Small intestine (tissue), 7 donors: ENCODE data around the gene CPT1B. TPM values are rescaled to one million over a fixed set of nuclear protein-coding genes. Genes with fewer than 3 reads are reported as not detected.

Source experiments
- DNase-seq, 2 donors: peaks; one replicate each; pipeline versions ENCODE4 v3.0.0 to v3.0.0-alpha.2; 2013
- FAIRE-seq: peaks from 2 replicates; lab custom pipeline; 2012; peaks lifted over from hg19 to GRCh38; lab: Jason Lieb, UNC
- H3K27ac ChIP-seq, 3 donors: one replicate each; pipeline ENCODE4 v1.5.1; 2013; ENCODE audit warnings: low read length in 2 of 3, mild to moderate bottlenecking in 2 of 3, control low read depth in 1 of 3, inconsistent platforms in 1 of 3, low read depth in 1 of 3, moderate library complexity in 1 of 3
- H3K27me3 ChIP-seq, 3 donors: one replicate each; pipeline ENCODE4 v1.6.1; 2013; ENCODE audit warnings: low read length in 3 of 3, inconsistent platforms in 1 of 3; ENCODE audit not compliant: control insufficient read depth in 3 of 3, insufficient read depth in 3 of 3
- H3K36me3 ChIP-seq, 3 donors: one replicate each; pipeline ENCODE4 v1.6.1; 2013; ENCODE audit warnings: low read length in 3 of 3, inconsistent platforms in 1 of 3, low read depth in 1 of 3, mild to moderate bottlenecking in 1 of 3, moderate library complexity in 1 of 3; ENCODE audit not compliant: control insufficient read depth in 3 of 3, insufficient read depth in 2 of 3
- H3K4me1 ChIP-seq, 3 donors: one replicate each; pipeline ENCODE4 v1.6.1; 2013; ENCODE audit warnings: low read length in 2 of 3, inconsistent platforms in 1 of 3, low read depth in 1 of 3, mild to moderate bottlenecking in 1 of 3, moderate library complexity in 1 of 3; ENCODE audit not compliant: control insufficient read depth in 3 of 3, insufficient read depth in 2 of 3
- H3K4me3 ChIP-seq, 3 donors: one replicate each; pipeline ENCODE4 v1.5.1; 2013; ENCODE audit warnings: low read length in 3 of 3, control low read depth in 1 of 3, inconsistent platforms in 1 of 3, low read depth in 1 of 3, mild to moderate bottlenecking in 1 of 3, moderate library complexity in 1 of 3
- H3K9me3 ChIP-seq, 2 donors: one replicate each; pipeline ENCODE4 v1.6.1; 2013; ENCODE audit warnings: low read depth in 1 of 2, low read length in 1 of 2; ENCODE audit not compliant: control insufficient read depth in 2 of 2, insufficient read depth in 1 of 2
- WGBS, 3 donors: extraction: QIAGEN DNeasy Blood & Tissue Kit; methylation state at CpG; one replicate each; pipeline ENCODE4 v1.1.7; 2013; 5-methylcytosine and 5-hydroxymethylcytosine counted together
- polyA plus RNA-seq, 4 donors: library from polyadenylated mRNA; stranded (reverse) in 3 of 4; unstranded in 1 of 4; fragments of 200-250 nt in 3 of 4; fragments of 120-200 nt in 1 of 4; gene quantifications; one replicate each; pipeline versions ENCODE4 v1.2.1 to v1.2.3, GENCODE V29; 2013
- donor health status: healthy with polysubstance abuse.
- donor health status: control.
- donor health status: control.
- donor health status: Bipolar disorder and iron deficiency.
- donor health status: healthy.

Gene CPT1B
- polyA plus RNA-seq, 4 donors, result 14.6 to 115 (median 42.4) TPM

DNA sequence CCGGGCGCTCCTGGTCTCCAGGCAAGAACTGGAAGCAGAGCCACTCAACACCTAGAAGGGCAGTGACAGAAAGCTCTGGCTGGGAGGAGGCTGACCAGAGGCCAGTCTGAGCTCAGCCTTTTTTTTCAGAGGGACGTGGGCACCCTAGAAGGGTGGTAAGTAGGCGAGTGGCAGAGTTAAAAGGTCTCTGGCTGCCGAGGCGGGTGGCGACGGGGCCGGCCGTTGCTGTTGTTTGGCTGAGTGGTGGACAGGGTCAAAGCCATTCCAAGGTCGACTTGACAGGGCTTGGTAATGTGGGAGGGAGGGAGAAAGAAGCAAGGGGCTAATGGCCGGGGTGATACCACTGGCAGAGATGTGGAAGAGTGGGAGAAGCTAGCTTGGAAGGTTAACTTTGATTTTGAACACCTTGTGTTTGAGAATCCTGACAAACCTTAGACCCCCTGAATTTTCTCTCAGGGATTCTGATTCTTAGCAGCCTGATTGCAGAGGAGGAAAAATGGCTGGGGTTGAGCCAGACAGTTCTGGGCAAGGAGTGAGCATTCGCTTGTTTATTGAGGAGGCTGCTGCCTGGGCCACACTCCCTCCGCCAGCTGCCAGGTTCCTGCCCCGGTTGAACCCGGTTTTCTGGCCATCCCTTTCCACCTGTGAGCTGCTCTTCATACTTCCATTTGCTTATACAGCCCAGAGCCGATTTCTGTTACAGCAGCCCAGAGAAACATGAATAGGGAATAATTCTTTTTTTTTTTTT lies 14.6 kb downstream of the CPT1B start:
- Histone ChIP-seq H3K4me3 (peak overlapping the region; percentile 39 to 76 (median 58)), H3K27me3 (peaks cover 0 to 8% (median 0%) of the 10 kb centered on the region in 3 donors), H3K9me3 (no peaks in the 10 kb centered on the region), H3K4me1 (peaks cover 2 to 10% (median 6%) of the 10 kb centered on the region in 3 donors), H3K36me3 (peaks cover 0 to 9% (median 0%) of the 10 kb centered on the region in 3 donors), H3K27ac (peak overlapping the region; percentile 60 to 92 (median 75))
- DNase-seq, result no peak
- no peak for FAIRE-seq
- WGBS, 3 donors, result 7 to 26% (median 13%) methylated on average over 17 of the region's 17 CpGs

DNA sequence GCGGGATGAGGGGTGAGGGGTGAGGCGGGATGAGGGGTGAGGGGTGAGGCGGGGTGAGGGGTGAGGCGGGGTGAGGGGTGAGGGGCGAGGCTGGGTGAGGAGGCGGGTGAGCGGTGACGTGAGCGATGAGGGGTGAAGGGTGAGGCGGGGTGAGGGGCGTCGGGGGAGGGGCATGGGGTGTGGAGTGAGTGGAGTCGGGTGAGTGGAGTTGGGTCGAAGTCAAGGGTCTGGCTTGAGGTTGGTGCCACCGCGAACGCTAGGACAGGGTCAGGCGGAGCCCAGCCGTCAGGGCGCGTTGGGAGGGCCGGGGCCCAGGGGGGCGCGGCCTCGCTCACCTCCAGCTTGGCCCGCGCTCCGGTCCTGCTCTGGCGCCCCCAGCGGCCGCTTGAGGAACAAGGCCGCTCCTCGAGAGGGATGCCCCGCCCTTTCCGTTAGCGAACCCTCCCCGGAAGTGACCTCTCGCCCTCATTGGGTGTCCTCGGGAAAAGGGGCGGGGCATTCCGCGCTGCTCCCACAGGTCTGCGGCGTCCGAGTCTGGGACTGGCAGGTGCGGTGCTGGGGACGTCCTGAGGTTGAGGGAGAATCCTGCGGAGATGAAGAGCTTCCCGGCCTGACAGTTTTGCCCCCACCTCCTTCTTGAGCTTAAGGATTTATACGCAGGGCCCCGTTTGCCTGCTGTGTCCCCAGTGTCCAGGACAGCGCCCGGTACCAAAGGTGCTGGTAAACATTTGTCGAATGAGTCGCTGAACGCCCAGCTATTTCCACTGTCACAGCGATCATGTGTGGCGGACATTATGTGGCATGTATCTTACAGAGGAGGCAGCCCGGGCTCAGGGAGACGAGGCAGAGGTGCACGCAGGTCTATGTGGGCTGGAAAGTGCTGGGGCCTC lies 15.5 kb downstream of the CPT1B start, which contains the start of gene SYCE3:
Gene SYCE3 (minus strand): TSS at position 397 of the 890 bp plus-strand sequence. CDS start 6,514 bp downstream, outside the sequence.
- Histone ChIP-seq H3K9me3 (no peaks in the 10 kb centered on the region), H3K4me3 (peak within 1 kb of the TSS; percentile 39 to 76 (median 58)), H3K36me3 (peaks cover 0 to 5% (median 0%) of the 10 kb centered on the region in 3 donors), H3K27me3 (peaks cover 0 to 10% (median 0%) of the 10 kb centered on the region in 3 donors), H3K4me1 (peaks cover 0 to 8% (median 6%) of the 10 kb centered on the region in 3 donors), H3K27ac (peak within 1 kb of the TSS; percentile 60 to 92 (median 75))
- WGBS, 3 donors, result 2 to 4% (median 2%) methylated on average over 36 to 61 of the region's 61 CpGs
- DNase-seq, result peak; percentile 98
- no peak for FAIRE-seq

DNA sequence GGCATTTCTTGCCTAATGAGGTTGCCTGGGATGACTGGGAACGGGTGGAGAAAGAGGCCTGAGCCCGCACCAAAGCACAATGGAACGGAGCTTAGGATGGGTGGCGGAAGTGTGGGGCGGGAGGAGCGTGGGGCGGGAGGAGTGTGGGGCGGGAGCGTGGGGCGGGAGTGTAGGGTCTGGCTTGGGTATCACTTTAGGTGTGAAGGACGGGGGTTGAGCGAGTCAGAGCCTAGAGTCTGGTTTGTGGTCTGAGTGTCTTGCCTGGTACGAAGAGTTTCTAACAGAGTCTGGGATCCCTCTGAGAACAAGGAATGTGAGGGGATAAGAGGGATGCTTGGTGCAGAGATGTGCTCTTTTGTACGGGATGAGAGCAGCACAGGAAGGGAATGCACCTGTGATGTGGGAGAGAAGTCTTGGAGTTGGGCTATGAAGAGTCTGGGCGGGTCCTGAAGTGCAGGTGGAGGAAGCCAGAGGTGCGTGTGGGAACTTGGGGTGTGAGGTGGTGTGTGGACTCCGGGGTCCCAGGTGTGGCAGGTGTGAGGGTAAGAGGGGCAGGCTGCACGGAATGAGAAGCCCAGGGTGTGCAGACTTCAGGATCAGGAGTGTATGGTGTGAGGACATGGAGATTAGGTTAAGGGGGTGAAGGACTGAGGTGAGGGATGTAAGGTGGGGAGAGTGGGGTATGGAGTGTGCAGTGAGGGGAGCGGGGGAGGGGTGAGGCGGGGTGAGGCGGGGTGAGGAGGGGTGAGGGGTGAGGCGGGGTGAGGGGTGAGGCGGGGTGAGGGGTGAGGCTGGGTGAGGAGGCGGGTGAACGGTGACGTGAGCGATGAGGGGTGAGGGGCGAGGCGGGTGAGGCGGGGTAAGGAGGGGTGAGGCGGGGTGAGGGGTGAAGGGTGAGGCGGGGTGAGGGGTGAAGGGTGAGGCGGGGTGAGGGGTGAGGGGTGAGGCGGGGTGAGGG lies 16.5 kb downstream of the CPT1B start:
- peaks cover 0 to 10% (median 0%) of the 10 kb centered on the region in 3 donors for H3K27me3 ChIP-seq
- DNase-seq (no peak), FAIRE-seq (no peak)
- no peaks in the 10 kb centered on the region for H3K36me3 ChIP-seq
- peaks cover 0 to 8% (median 6%) of the 10 kb centered on the region in 3 donors for H3K4me1 ChIP-seq
- 51 to 66% (median 62%) methylated on average over 22 to 30 of the region's 34 CpGs for whole genome bisulfite sequencing, 3 donors
- H3K9me3 ChIP-seq, result no peaks in the 10 kb centered on the region
- H3K4me3 ChIP-seq, result no peak overlapping the region
- H3K27ac ChIP-seq, result no peak overlapping the region

DNA sequence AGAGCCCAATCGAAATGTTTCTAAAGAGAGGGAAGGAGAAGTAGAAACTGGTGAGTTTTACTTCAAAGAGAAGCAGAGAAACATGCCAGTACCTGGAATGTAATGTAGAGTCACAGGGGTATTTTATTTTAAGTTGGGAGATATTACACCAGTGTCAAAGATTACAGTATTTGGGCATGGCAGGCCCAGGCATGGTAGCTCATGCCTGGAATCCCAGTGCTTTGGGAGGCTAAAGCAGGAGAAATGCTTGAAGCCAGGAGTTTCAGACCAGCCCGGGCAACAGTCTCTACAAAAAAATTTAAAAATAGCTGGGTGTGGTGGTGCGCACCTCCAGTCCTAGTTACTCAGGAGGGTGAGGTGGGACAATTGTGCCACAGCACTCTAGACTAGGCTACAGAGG lies 18.2 kb downstream of the CPT1B start:
- Histone ChIP-seq H3K27ac (no peak overlapping the region), H3K9me3 (no peaks in the 10 kb centered on the region), H3K27me3 (peaks cover 0 to 13% (median 0%) of the 10 kb centered on the region in 3 donors), H3K4me1 (peaks cover 0 to 8% (median 6%) of the 10 kb centered on the region in 3 donors), H3K4me3 (no peak overlapping the region), H3K36me3 (no peaks in the 10 kb centered on the region)
- no peak for FAIRE-seq
- no peak for DNase-seq
- WGBS, 3 donors, result 82 to 96% (median 92%) methylated on average over 3 of the region's 3 CpGs

DNA sequence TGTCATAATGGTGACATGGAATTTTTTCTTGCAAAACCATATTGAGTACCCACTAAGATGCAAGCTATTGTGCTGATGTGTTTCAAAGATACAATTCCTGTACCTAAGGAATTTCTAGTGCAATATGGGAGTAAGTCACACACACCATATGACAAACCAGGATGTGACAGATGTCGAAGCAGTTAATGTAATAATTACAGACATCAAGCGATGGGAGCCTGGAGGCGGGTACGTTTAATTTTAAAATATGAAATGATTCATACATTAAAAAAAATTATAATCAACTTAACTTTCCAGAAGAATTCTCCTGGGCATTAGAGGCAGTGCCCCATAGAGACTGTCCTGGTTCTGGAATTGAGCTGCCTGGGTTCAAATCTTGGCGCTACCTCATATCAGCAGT lies 21.5 kb downstream of the CPT1B start:
- H3K27me3 ChIP-seq, result peaks cover 0 to 13% (median 0%) of the 10 kb centered on the region in 3 donors
- H3K36me3 ChIP-seq, result no peaks in the 10 kb centered on the region
- H3K27ac ChIP-seq, result no peak overlapping the region
- no peak overlapping the region for H3K4me3 ChIP-seq
- DNase-seq (no peak), FAIRE-seq (no peak)
- no peaks in the 10 kb centered on the region for H3K4me1 ChIP-seq
- no peaks in the 10 kb centered on the region for H3K9me3 ChIP-seq
- 84 to 93% (median 93%) methylated on average over 5 of the region's 5 CpGs for WGBS, 3 donors

DNA sequence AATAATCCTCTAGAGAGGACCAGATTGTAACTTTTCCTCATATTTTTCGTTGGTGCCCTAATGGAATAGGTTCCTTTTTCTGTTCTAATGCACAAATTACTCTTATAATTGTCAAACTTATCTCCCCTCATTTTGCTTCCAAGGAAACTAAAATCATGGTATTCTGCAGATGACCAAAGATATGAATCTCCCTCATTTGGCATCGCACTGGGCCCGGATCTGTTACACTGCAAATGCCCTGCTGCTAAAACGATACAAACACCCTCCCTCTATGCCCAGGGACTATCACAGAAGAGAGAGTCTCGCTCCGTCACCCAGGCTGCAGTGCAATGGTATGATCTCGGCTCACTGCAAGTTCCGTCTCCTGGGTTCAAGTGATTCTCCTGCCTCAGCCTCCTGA lies 24.9 kb downstream of the CPT1B start:
- no peak for DNase-seq
- Histone ChIP-seq H3K9me3 (no peaks in the 10 kb centered on the region), H3K4me1 (peaks cover 0 to 4% (median 0%) of the 10 kb centered on the region in 3 donors), H3K27me3 (peaks cover 0 to 23% (median 0%) of the 10 kb centered on the region in 3 donors), H3K4me3 (no peak overlapping the region), H3K27ac (no peak overlapping the region), H3K36me3 (no peaks in the 10 kb centered on the region)
- WGBS, 3 donors, result 77 to 91% (median 84%) methylated on average over 8 of the region's 8 CpGs
- no peak for FAIRE-seq

DNA sequence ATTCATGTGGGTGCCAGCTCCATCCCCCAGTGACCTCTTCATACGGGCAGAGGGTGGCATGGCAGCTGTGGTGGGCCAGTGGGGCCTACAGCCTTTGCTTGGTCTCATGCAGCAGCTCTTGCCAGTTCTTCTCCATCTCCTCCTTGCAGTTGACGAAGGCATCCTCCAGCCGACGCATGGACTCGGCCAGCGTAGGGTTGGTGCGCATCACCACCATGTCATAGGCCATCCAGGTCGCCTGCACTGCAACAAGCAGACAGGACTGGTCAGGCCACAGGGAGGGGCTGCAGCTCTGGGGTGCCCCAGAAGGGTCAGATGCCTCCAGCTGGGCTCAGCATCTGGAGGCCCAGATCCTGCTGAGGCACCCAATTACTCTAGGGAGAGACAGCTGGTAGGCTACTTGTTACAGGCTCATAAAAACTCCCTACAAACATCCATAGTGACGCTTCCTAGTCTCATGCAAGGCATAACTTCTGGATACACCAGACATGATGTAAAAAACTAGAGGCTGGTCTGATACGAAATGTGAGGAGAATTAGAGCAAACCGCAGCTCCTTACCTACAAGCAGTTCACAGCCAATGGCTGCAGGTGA lies 27.0 kb downstream of the CPT1B start:
- WGBS, 3 donors, result 90 to 95% (median 93%) methylated on average over 11 of the region's 11 CpGs
- no peak for FAIRE-seq

More for the DNA sequence above, 27.0 kb downstream of the CPT1B start:
- Histone ChIP-seq H3K27ac (no peak overlapping the region), H3K36me3 (no peaks in the 10 kb centered on the region), H3K27me3 (peaks cover 0 to 41% (median 0%) of the 10 kb centered on the region in 3 donors), H3K4me1 (peaks cover 0 to 4% (median 0%) of the 10 kb centered on the region in 3 donors), H3K9me3 (no peaks in the 10 kb centered on the region), H3K4me3 (no peak overlapping the region)
- no peak for DNase-seq
